GM18526 (cell line): ENCODE measurements around the gene ARHGAP45.

Source experiments
- POLR2A ChIP-seq: IDR thresholded peaks from 3 replicates; pipeline ENCODE4 v1.6.1; 2011; ENCODE audit not compliant: insufficient read length; ENCODE audit errors: extremely low read depth

The ARHGAP45 gene

DNA sequence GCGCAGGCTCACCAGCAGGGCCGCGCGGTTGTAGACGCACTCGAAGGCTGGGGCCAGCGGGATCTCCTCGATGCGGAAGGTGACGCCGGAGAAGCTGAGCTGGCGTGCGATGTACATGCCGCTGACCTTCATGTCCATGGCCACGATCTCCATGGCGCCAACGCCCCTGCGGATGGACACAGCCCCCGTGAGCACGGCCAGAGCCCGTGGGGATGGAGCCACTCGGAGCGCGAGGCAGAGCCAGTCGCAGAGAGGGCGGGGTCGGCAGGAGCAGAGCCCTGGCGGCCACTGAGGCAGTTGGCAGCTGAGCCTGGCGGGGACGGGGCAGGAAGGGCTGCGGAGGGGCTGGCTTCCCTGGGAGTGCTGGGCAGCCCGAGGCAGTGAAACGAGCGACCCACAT lies 52.0 kb downstream of the ARHGAP45 start:
- TF ChIP-seq POLR2A = no peak

DNA sequence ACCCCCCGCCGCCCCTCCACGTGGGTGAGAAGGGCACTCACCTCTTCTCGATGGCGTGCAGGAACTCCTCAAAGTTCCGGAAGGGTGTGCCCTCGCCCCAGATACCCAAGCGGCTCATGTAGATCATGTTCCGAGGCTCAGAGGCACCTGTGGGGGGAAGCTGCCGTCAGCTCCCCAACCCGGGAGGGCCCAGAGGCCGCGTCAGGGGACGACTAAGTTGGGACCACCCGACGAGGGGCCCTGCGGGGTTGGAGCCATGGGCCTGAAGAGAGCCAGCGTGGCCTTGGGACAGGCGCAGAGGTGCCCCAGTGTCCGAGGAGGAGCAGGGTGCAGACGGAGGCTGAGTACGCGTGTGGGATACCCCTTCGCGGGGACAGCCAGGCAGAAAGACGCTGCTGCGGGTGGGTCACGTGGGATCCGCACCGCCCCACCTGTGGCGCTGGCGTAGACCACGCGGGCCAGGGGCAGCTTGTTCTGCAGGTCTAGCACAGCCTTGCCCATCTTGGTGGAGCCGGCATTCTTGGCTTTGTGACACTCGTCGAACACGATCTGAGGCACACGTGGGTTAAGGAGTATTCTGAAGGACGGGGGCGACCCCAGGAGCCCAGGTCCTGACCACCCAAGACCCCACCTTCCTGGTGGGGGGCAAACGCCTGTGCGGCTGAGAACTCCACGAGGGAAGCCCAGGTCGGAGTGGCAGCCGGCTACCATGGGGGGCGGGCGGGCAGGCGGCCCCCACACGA lies 52.7 kb downstream of the ARHGAP45 start:
- TF ChIP-seq POLR2A = no peak

DNA sequence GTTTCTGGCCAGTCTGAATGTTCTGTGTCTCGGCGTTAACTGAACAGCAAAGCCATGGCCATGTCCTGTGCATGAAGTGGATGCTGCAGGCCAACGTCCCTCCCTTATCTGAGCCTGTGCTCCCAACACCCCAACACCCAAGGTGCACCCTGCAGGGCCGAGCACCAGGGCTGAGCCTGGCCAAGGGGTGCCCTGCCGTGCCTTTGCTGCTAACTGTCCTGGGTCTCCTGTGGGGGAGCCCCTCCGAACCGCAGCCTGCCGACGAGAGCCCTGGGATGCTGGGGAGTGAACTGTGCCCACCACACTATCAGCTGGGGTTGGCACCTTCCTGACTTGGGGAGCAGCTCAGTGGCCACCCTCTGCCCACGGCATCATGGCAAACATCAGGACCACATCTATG lies 54.4 kb downstream of the ARHGAP45 start:
- no peak for TF ChIP-seq POLR2A

DNA sequence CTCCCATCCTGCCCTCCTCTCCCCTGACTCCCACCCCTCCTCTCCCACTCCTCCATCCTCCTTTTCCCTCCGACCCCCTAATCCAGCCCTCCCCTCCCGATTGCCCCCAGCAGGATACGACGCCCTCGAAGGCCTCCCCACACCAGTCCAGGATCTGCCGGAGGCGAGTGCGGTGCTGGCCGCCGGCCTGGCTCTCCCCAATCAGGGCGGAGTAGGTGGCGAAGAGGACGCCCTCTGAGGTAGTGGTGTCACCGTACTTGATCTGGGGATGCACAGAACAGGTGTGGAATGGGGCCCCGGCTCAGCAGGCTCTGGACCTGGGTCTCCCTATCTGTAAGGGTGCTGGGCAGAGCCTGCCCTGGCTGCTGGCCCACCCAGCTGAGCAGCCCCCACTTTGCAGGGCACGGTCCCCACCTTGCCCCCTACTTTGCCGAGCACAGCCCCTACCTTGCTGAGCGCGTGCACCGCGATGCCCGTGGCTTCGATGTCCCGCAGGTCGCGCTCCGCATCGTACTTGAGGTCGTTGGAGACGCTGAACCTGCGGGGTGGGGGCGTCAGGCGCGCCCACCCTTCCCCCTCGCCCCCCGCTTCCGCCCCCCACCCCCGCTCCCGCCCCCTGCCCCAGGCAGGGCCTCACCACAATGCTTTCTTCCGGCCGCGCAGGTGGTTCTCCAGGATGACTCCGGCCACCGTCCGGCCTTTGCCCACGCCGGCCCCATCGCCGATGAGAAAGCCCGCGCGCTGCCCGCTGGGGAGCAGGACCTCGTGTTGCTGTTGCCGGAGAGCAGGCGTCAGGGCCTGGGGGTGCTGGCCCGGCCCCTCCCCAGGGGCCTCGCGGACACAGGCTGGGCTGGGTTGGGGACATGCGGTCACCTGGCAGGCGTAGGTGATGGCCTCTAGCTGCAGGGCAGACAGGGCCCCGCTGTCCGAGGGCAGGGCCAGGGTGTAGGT lies 55.3 kb downstream of the ARHGAP45 start:
- no peak for TF ChIP-seq POLR2A

DNA sequence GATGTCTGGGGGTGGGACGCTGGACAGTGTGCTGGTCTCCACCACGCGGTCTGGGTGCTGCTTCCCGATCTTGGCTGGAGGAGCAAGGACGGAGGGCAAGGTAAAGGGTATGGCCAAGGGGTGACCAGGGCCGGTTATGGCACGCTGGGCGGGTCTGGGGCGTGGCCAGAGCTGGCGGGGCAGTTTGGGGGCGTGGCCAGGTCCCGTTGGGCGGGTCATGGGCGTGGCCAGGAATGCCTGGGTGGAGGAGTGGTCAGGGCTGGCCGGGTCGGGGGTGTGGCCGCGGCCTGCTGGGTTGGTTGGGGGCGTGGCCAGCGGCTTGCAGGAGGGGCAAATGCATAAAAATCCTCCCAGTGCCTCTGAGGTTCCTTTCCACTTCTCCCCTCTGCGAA lies 56.0 kb downstream of the ARHGAP45 start:
- TF ChIP-seq POLR2A = no peak

DNA sequence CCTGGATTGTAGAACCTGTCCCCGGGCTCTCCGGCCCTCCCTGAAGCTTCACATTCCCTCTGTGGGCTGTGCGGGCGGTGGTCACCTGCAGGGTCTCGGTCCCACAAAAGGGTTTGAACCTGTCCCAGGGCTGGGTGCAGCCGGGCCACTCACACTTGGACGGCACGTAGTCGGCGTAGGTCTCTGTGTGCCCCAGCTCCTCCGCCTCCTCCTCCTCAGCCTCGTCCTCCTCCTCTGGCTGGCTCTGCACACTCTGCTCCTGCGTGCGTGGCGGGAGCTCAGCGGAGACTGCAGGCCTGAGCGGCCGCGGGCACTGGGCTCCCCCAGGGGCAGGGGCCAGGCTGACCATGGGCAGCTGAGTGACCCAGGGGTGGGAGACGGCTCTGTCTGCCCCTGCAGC lies 56.4 kb downstream of the ARHGAP45 start:
- no peak for TF ChIP-seq POLR2A

DNA sequence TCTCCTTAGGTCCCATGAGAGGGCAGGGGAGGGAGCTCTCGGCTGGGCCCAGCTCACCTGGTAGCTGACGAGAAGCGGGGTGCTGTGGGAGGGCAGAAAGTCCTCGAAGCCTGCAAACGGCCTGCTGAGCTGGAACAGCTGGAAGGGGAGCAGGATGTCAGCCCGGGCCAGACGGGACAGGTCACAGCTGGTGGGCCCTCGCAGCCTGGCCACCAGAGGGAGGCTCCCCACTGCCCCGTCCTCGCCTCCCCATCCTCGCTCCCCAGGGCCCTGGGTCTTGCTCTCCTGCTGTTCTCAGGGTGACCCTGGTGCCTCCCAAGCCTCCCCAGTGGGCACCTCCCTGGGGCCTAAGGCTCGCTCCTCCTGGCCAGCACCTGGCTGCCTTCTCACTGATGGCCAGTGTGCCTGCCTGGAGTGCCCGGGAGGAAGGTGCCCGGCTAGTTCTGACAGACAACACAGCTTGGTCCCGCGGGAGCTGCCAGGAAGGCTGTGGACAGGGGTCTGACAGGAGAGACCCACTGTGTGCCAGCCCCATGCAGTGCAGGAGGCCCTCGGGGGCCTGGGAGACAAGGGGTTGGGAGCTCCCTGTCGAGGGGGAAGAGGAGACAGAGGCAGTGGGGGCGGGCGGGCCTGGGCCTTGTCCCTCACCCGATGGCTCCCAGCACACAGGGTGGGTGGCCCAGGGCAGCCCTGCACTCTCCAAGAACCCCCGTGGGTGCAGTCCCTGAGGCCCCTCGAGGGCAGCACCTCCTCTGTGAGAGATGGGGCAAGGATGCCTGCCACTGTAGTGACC lies 57.1 kb downstream of the ARHGAP45 start:
- no peak for TF ChIP-seq POLR2A

DNA sequence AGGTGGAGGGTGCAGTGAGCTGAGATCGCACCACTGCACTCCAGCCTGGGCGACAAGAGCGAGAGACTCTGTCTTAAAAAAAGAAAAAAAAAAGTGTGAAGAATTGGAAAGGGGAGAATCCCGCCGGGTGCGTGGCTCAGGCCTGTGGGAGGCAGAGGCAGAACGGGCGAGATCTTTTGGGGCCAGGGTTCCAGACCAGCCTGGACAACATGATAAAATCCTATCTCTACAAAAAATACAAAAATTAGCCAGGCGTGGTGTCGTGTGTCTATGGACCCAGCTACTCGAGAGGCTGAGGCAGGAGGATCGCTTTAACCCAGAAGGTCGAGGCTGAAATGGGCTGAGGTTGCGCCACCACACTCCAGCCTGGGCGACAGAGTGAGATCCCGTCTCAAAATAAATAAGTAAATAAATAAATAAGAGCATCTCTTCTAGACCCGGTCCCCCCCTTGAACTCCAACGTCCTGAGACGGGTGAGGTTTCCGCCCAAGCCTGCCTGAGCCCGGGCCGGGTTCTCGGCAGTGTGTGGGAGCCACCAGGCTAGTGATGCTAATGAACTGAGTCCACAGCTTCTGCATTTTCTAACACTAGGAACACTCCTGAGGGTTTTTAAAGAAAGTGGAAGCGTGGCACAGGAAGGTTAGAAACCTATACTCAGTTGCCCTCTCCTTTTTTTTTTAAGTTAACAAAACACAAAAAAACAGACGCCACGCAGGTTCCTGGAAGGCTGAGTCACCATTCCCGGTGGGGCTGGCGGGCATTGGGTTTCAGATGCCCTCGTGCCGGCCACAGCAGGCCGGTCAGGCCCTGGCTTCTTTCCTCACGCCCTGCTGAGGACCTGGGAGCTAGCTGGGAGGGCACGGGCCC lies 58.9 kb downstream of the ARHGAP45 start:
- no peak for TF ChIP-seq POLR2A

DNA sequence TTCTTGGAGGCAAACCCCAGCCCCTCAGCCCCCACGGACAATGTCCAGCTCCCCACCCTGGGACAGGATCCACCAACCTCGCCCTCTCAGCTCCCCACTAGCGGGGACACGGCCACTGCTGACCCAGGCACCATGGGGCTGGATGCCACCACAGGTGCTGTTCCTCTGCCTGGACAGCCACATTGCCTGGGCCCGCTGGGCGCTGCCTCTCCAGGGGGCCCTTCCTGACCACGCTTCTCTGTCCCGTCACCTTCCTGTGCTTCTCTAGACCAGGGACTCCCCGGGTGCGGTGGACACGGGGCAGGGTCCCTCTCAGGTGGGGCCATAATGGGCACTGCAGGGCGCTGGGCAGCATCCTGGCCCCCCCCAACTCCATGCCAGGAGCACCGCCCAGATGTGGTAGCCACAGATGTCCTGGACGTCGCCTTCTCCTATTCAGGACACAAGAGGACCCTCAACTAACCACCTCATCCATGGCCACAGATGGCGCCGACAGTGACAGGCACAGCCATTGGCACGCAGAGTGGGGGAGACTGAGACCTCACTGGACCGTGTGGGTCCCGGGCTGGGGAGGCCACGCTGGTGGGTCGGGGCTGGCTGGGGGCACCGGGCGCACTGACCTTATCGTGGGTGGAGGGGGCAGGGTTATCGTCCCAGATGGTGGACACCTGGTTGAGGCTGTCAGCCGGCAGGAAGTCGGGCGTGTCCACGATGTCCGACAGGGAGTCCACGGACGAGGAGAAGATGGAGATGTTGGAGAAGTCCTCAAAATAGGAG lies 60.2 kb downstream of the ARHGAP45 start:
- TF ChIP-seq POLR2A = no peak

DNA sequence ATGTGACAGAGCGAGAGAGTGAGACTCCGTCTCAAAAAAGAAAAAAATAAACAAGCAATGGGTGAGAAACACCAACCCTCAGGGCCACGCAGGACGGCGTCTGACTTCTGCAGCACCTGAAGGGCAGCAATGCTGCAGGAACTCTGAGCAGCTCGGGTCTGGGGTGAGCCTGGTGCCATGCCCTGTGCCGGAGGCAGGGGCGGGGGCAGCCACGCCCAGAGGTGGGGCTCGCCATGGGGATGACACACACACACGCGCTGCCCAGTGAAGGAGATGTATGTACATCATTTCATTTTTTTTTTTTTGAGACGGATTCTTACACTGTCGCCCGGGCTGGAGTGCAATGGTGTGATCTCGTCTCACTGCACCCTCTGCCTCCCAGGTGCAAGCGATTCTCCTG lies 61.1 kb downstream of the ARHGAP45 start:
- no peak for TF ChIP-seq POLR2A

DNA sequence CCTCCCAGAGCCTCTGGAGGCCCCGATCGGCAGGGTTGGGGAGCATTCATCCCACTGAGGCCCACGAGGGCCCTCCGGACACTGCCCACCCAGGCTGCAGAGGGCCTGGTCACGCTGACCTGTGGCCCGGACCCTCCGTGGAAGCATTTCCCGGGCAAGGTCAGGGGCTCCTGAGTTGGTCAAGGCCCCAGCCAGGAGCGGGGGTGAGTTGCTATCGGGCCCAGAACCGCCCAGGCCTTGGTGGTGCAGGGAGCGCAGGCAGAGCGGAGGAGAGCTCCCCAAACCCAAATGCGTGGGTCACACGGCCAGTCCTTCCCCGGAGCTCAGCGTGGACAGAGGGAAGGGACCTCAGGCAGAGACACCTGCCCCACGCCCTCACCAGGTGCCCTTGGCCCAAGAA lies 62.6 kb downstream of the ARHGAP45 start:
- TF ChIP-seq POLR2A = no peak

DNA sequence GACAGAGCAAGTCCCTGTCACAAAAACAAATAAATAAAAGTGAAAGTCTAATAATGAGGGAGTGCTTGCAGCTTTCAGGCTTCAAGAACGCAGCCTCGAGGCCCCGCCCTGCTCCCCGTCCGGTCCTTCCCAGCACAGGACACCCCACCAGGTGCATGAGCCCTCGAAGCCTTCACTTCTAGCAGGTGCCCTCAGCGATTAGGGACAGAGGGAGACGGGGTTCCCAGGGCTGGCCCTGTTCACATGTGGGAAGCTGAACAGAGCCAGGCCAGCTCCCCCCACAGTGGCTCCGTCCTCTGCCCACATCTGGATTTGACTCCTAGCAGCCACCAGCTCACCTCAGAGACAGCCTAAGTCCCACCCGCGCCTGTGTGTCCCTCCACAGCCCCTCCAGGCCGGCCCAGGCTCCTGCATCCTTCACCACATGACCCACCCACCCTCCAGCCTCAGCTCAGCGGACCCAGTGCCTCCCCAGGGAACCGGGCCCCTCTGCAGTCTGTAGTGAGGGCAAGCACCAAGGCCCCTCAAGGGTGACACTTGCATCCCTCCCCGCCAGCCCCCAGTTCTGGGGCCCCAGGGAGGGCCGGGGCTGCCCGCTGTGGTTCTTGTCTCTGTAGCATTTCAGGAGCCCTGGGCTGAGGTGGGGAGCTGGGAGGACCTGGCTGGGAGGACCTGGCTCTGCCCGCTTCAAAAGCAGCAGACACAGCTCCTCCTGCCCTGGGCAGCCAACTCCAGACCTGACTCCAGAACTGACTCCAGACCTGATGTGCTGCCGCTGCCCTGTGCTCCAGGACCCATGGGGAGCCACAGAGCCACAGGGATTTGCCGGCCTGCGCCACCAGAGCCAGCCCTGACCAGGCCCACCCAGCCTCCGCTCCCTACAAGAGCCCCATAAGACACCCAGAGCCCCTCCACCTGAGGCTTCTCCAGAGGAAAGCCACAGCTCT lies 64.1 kb downstream of the ARHGAP45 start:
- TF ChIP-seq POLR2A = no peak
